GM19238 (cell line): ENCODE data around the gene LCN10.

Experiments used
- DNase-seq: peaks from one replicate; pipeline ENCODE4 v3.0.0; 2011; ENCODE audit warnings: low spot score; ENCODE audit not compliant: insufficient read length

Gene LCN10

DNA sequence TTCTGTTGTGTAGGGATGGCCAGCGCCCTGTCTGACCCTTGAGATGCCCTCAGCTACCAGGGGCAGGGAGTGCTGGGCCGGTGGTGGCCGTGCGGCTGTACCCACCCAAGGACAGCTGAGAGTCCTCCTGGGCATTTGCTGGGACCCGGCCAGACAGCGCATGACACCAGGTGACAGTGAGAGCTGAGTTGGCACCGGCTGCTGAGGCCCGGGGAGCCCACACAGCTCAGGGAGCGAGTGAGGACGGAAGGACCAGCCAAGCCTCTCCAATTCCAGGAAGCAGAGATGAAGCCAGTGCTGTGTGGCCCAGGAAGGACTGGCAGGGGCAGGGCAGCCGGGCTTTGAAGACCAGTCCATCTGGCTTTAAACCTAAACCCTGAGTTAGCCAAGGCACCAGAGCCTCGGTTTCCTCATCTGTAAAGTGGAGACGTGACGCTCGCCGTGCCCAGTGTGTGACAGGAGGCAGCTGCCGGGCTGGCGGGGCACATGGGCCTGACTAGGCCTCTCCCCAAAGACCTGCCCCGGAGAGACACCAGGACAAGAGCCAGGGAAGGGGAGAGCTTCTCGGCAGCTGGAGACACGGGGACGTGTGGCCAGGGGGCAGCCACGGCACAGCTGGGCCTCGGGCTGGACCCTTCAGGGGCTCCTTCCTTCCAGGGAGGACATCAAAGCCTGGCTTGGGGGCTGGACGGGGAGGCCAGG lies 52.5 kb downstream of the LCN10 start:
- DNase-seq = no peak

DNA sequence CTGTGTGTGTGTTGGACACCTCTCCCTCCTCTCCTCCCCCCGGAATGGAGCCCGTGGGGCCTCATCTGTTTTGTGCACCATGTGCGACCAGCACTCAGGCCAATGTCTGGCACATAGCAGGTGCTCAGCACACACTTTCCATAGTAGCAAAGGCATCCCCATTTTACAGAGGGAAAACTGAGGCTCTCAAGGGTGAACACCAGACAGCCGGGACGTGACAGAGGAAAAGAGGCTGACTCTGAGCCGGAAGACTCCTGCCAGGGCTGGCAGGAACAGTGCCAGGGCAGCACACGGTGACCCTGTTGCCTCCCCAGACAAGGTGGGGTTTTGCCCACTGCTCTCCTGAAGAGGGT lies 53.7 kb downstream of the LCN10 start:
- no peak for DNase-seq

DNA sequence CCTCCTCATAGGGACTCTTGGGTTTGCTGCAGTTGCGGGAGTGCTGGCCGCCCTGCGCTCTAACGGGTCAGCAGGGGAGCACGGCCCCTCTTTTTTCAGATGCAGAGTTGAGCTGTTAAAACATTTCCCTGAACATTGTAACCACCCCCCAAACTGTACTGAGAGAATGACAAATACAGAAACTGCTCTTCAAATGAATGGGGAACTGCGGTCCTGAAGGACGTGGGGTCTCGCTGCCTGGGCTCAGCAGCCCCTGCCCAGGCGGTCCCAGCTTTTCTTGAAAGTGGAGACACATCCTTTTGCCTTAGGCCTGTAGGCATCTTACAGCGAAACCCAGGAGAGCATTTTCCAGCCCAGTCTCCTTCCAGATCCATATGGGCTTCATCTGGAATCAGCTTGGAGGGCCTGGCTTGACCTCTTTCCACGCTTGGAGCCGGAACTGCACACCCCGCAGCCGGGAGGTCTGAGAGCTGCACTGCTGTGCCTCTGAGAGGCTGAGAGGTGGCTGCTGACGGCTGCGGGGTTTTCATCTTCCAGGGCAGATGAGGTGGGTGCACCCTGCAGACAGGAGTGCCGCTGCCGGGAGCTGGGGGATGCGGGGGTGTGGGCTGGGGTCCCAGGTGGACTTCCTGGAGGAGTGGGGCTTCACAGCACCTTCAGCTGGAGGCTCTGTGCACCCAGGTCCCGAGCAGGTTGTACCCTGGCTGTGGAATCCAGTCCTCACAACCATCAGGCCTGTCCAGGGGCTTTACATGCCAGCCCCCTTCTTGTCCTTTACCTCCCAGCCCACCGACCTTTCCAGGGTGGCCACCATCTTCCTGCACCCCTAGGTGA lies 54.2 kb downstream of the LCN10 start:
- no peak for DNase-seq
